ENCODE data around the gene SLC23A2.
"Not testable (repeated sequence)": the region's sequence is repeated elsewhere in the genome, so short reads cannot be mapped to it uniquely, and the experiment has no call there.

SLC23A2 gene

DNA sequence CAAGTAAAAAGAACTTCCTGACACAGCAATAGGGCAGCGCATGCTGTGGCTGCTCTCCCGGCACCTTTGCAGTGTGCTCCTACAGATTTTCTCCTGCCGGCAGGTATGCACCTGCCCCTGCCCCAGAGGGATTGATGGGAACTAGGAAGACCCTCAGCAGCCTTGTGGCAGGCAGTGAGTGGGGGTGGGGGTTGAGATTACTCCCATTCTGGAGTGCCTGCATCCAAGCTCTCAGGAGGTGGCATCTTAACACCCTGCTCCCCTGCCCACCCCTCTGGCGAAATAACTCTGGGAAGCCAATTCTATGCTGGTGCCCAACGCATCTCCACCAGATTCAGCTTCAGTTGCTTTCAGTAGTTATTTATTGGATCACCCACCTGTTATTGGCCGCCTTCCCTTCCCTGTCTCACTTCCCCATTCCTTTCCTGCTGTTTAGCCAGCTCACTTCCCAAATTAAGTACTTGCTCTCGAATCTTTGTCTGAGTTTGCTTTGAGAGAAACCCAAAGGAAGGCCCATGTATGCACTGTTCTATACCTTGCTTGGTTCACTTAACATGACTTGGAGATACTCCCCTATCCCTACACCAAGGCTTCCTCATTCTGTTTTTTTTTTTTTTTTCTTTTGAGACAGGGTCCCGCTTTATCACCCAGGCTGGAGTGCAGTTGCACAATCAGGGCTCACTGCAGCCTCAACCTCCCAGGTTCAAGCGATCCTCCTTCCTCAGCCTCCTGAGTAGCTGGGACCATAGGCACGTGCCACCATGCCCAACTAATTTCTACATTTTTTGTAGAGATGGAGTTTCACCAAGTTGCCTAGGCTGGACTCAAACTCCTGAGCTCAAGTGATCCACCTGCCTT, 29.3 kb upstream of the SLC23A2 start (continued):
- TF ChIP-seq GFI1B (tag by site-specific recombination; IDR thresholded peaks at IDR 0.05) (no peak), ZNF175 (tag by site-specific recombination; IDR thresholded peaks at IDR 0.05) (no peak), ZNF23 (tag by site-specific recombination; IDR thresholded peaks at IDR 0.05; ENCODE audit: borderline replicate concordance) (no peak), ZNF701 (tag by site-specific recombination; IDR thresholded peaks at IDR 0.05) (no peak), ZNF596 (tag by site-specific recombination; IDR thresholded peaks at IDR 0.05) (no peak), ZNF184 (tag by site-specific recombination; IDR thresholded peaks at IDR 0.05) (no peak), ZNF324 (tag by site-specific recombination; IDR thresholded peaks at IDR 0.05) (no peak), HOXC10 (CRISPR knock-in tag; IDR thresholded peaks at IDR 0.05) (no peak)
- TF ChIP-seq, protein P1, sequence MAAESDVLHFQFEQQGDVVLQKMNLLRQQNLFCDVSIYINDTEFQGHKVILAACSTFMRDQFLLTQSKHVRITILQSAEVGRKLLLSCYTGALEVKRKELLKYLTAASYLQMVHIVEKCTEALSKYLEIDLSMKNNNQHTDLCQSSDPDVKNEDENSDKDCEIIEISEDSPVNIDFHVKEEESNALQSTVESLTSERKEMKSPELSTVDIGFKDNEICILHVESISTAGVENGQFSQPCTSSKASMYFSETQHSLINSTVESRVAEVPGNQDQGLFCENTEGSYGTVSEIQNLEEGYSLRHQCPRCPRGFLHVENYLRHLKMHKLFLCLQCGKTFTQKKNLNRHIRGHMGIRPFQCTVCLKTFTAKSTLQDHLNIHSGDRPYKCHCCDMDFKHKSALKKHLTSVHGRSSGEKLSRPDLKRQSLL (tag by site-specific recombination; IDR thresholded peaks at IDR 0.05), result no peak
- TF ChIP-seq, protein P2, sequence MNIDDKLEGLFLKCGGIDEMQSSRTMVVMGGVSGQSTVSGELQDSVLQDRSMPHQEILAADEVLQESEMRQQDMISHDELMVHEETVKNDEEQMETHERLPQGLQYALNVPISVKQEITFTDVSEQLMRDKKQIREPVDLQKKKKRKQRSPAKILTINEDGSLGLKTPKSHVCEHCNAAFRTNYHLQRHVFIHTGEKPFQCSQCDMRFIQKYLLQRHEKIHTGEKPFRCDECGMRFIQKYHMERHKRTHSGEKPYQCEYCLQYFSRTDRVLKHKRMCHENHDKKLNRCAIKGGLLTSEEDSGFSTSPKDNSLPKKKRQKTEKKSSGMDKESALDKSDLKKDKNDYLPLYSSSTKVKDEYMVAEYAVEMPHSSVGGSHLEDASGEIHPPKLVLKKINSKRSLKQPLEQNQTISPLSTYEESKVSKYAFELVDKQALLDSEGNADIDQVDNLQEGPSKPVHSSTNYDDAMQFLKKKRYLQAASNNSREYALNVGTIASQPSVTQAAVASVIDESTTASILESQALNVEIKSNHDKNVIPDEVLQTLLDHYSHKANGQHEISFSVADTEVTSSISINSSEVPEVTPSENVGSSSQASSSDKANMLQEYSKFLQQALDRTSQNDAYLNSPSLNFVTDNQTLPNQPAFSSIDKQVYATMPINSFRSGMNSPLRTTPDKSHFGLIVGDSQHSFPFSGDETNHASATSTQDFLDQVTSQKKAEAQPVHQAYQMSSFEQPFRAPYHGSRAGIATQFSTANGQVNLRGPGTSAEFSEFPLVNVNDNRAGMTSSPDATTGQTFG (tag by site-specific recombination; IDR thresholded peaks at IDR 0.05; ENCODE audit: borderline replicate concordance), result no peak

DNA sequence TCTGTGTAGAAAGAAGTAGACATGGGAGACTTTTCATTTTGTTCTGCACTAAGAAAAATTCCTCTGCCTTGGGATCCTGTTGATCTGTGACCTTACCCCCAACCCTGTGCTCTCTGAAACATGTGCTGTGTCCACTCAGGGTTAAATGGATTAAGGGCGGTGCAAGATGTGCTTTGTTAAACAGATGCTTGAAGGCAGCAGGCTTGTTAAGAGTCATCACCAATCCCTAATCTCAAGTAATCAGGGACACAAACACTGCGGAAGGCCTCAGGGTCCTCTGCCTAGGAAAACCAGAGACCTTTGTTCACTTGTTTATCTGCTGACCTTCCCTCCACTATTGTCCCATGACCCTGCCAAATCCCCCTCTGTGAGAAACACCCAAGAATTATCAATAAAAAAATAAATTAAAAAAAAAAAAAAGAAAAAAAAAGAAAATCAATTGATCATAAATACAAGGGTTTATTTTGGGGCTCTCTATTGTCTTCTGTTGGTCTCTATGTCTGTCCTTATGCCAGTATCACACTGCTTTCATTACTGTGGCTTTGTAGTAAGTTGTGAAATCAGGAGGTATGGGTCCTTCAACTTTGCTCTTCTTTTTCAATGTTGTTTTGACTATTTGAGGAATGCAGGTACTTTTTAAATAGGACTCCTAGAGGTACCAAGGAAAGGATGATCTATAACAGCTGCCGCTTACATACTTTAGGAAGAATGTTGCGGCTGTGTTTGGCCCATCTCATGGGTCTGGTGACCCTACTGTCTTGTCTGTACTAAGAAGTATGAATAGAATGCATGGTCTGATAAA, 27.1 kb upstream of the SLC23A2 start:
- POLR2A ChIA-PET; H3K9me3 ChIP-seq (ENCODE audit: control insufficient read depth, insufficient read depth, low read depth, low read length); H3K27ac ChIP-seq (ENCODE audit: extremely low read depth, low read depth, low read length); CTCF ChIA-PET; H3K4me3 ChIP-seq (ENCODE audit: low read depth, low read length); H3K36me3 ChIP-seq (ENCODE audit: control insufficient read depth in 2 of 2, insufficient read depth in 1 of 2, low read length in 2 of 2); H3K4me1 ChIP-seq (ENCODE audit: control insufficient read depth, insufficient read depth, low read length): not testable (repeated sequence)

DNA sequence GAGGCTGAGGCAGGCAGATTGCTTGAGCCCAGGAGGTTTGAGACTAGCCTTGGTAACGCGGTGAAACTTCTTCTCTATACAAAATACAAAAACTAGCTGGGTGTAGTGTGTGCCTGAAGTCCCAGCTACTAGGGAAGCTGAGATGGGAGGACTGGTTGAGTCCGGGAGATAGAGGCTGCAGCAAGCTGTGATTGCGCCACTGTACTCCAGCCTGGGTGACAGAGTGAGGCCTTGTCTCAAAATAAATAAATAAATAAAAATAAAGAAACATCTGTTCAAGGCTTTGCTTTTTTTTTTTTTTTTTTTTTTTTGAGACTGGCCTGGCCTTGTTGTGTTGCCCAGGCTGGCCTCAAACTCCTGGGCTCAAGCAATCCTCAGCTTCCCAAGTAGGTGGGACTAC, 23.7 kb upstream of the SLC23A2 start:
- ChIA-PET CTCF (no interaction called here), POLR2A (no interaction called here)
- Histone ChIP-seq H3K27ac (ENCODE audit: extremely low read depth, low read depth, low read length) (no peak overlapping the region), H3K9me3 (ENCODE audit: control insufficient read depth, insufficient read depth, low read depth, low read length) (no peaks in the 10 kb centered on the region), H3K36me3 (ENCODE audit: control insufficient read depth in 2 of 2, insufficient read depth in 1 of 2, low read length in 2 of 2) (no peaks in the 10 kb centered on the region), H3K4me3 (ENCODE audit: low read depth, low read length) (no peak overlapping the region), H3K4me1 (ENCODE audit: control insufficient read depth, insufficient read depth, low read length) (no peaks in the 10 kb centered on the region)
- TF ChIP-seq ZSCAN30 (tag by site-specific recombination; IDR thresholded peaks at IDR 0.05) (no peak), ZNF501 (tag by site-specific recombination; IDR thresholded peaks at IDR 0.05) (no peak), ZNF791 (tag by site-specific recombination; IDR thresholded peaks at IDR 0.05) (no peak), ZNF324 (tag by site-specific recombination; IDR thresholded peaks at IDR 0.05) (no peak)
- TF ChIP-seq, protein P3, sequence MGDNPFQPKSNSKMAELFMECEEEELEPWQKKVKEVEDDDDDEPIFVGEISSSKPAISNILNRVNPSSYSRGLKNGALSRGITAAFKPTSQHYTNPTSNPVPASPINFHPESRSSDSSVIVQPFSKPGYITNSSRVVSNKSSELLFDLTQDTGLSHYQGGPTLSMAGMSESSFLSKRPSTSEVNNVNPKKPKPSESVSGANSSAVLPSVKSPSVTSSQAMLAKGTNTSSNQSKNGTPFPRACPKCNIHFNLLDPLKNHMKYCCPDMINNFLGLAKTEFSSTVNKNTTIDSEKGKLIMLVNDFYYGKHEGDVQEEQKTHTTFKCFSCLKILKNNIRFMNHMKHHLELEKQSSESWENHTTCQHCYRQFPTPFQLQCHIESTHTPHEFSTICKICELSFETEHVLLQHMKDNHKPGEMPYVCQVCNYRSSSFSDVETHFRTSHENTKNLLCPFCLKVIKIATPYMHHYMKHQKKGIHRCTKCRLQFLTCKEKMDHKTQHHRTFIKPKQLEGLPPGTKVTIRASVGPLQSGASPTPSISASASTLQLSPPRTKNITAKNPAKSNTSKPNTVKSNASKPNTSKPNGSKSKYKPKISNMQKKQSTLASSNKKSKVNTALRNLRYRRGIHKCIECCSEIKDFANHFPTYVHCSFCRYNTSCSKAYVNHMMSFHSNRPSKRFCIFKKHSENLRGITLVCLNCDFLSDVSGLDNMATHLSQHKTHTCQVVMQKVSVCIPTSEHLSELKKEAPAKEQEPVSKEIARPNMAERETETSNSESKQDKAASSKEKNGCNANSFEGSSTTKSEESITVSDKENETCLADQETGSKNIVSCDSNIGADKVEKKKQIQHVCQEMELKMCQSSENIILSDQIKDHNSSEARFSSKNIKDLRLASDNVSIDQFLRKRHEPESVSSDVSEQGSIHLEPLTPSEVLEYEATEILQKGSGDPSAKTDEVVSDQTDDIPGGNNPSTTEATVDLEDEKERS (tag by site-specific recombination; IDR thresholded peaks at IDR 0.05), result no peak

Data from HEK293 (cell line).